ENCODE results near the gene C5orf15. TPM values are rescaled to one million over a fixed set of nuclear protein-coding genes. Genes with fewer than 3 reads are reported as not detected.

Gene C5orf15
- total RNA-seq, 1 donor from 2014 or later, result 22.5 TPM

GRCh38 chr5:133942614-133943474 lies 25.6 kb downstream of the C5orf15 start:
- intact Hi-C loops (cut with DNase I), result loop anchor here (2.0 kb wide), 1 partner anchor 520 kb away; no protein-coding TSS in a partner anchor
- DNase-seq (ENCODE audit: low spot score), result peak; percentile 29

GRCh38 chr5:133941456-133942196 lies 26.8 kb downstream of the C5orf15 start:
- intact Hi-C loops (cut with DNase I), result loop anchor here (2.0 kb wide), 1 partner anchor 519 kb away; no protein-coding TSS in a partner anchor
- DNase-seq (ENCODE audit: low spot score), result peak; percentile 44

- intact Hi-C loops (cut with DNase I), result loop anchor here (10.0 kb wide), 1 partner anchor 825 kb away; no protein-coding TSS in a partner anchor
- no peak for DNase-seq (ENCODE audit: low spot score)
Observed at GRCh38 chr5:133939668-133940067, 28.8 kb downstream of the C5orf15 start.

- intact Hi-C loops (cut with DNase I), result loop anchor here (10.0 kb wide), 1 partner anchor 824 kb away; no protein-coding TSS in a partner anchor
- DNase-seq (ENCODE audit: low spot score), result no peak
Observed at GRCh38 chr5:133938929-133939328, 29.5 kb downstream of the C5orf15 start.

- intact Hi-C loops (cut with DNase I), result loop anchor here (10.0 kb wide), 1 partner anchor 823 kb away; no protein-coding TSS in a partner anchor
Observed at GRCh38 chr5:133938039-133938821, 30.2 kb downstream of the C5orf15 start.

GRCh38 chr5:133937628-133938027 lies 30.8 kb downstream of the C5orf15 start:
- intact Hi-C loops (cut with DNase I), result loop anchor here (10.0 kb wide), 1 partner anchor 823 kb away; no protein-coding TSS in a partner anchor
- peak; percentile 12 for DNase-seq (ENCODE audit: low spot score)

More at GRCh38 chr5:133938039-133938821, 30.2 kb downstream of the C5orf15 start:
- DNase-seq (ENCODE audit: low spot score), result peak; percentile 38

GRCh38 chr5:133936651-133937015 lies 31.8 kb downstream of the C5orf15 start:
- DNase-seq (ENCODE audit: low spot score), result no peak
- intact Hi-C loops (cut with DNase I), result loop anchor here (10.0 kb wide), 1 partner anchor 822 kb away; no protein-coding TSS in a partner anchor

GRCh38 chr5:133935991-133936650 lies 32.3 kb downstream of the C5orf15 start:
- peak; percentile 24 for DNase-seq (ENCODE audit: low spot score)
- intact Hi-C loops (cut with DNase I), result loop anchor here (10.0 kb wide), 1 partner anchor 821 kb away; no protein-coding TSS in a partner anchor

- no peak for DNase-seq (ENCODE audit: low spot score)
- intact Hi-C loops (cut with DNase I), result loop anchor here (10.0 kb wide), 1 partner anchor 821 kb away; no protein-coding TSS in a partner anchor
Observed at GRCh38 chr5:133935667-133935940, 32.8 kb downstream of the C5orf15 start.

GRCh38 chr5:133934822-133935666 lies 33.4 kb downstream of the C5orf15 start:
- DNase-seq (ENCODE audit: low spot score), result no peak
- intact Hi-C loops (cut with DNase I), result loop anchor here (10.0 kb wide), 1 partner anchor 820 kb away; no protein-coding TSS in a partner anchor

GRCh38 chr5:133934311-133934710 lies 34.1 kb downstream of the C5orf15 start:
- intact Hi-C loops (cut with DNase I), result loop anchor here (10.0 kb wide), 1 partner anchor 820 kb away; no protein-coding TSS in a partner anchor
- no peak for DNase-seq (ENCODE audit: low spot score)

- intact Hi-C loops (cut with DNase I), result loop anchor here (10.0 kb wide), 1 partner anchor 819 kb away; no protein-coding TSS in a partner anchor
- no peak for DNase-seq (ENCODE audit: low spot score)
Observed at GRCh38 chr5:133933670-133934295, 34.6 kb downstream of the C5orf15 start.

GRCh38 chr5:133933169-133933509 lies 35.3 kb downstream of the C5orf15 start:
- intact Hi-C loops (cut with DNase I), result loop anchor here (10.0 kb wide), 1 partner anchor 818 kb away; no protein-coding TSS in a partner anchor
- no peak for DNase-seq (ENCODE audit: low spot score)

- DNase-seq (ENCODE audit: low spot score), result no peak
- intact Hi-C loops (cut with DNase I), result loop anchor here (10.0 kb wide), 1 partner anchor 818 kb away; no protein-coding TSS in a partner anchor
Observed at GRCh38 chr5:133932441-133933168, 35.8 kb downstream of the C5orf15 start.

- intact Hi-C loops (cut with DNase I), result loop anchor here (10.0 kb wide), 1 partner anchor 817 kb away; no protein-coding TSS in a partner anchor
- no peak for DNase-seq (ENCODE audit: low spot score)
Observed at GRCh38 chr5:133931546-133931945, 36.9 kb downstream of the C5orf15 start.

GRCh38 chr5:133930813-133931090 lies 37.7 kb downstream of the C5orf15 start:
- DNase-seq (ENCODE audit: low spot score), result no peak
- intact Hi-C loops (cut with DNase I), result loop anchor here (10.0 kb wide), 1 partner anchor 816 kb away; no protein-coding TSS in a partner anchor

Measured in cardiac septum (tissue), 1 donor.